Neural progenitor cell (in vitro differentiated cells): Measurements from ENCODE around the gene DHRS1. TPM values are rescaled to one million over a fixed set of nuclear protein-coding genes. Genes with fewer than 3 reads are reported as not detected.

Experiments used
- DNase-seq: peaks from one replicate; pipeline ENCODE4 v3.0.0-alpha.2; 2016; ENCODE audit warnings: low spot score
- H2AFZ ChIP-seq: fragments of 200-600 bp; sonication (generic); replicated peaks from 2 replicates; pipeline ENCODE4 v1.6.1; 2016; ENCODE audit warnings: antibody characterized with exemption
- H3F3A ChIP-seq: fragments of 200-600 bp; sonication (generic); 2 replicates; pipeline ENCODE4 v1.6.1; 2016; ENCODE audit warnings: antibody characterized with exemption, low read depth
- H3K27ac ChIP-seq: fragments of 200-600 bp; sonication (generic); 2 replicates; pipeline ENCODE4 v1.5.1; 2016; ENCODE audit warnings: mild to moderate bottlenecking
- H3K27me3 ChIP-seq: fragments of 200-600 bp; sonication (generic); 2 replicates; pipeline ENCODE4 v1.6.1; 2016; ENCODE audit warnings: mild to moderate bottlenecking, moderate library complexity
- H3K36me3 ChIP-seq: fragments of 200-600 bp; sonication (generic); 2 replicates; pipeline ENCODE4 v1.5.1; 2016
- H3K4me1 ChIP-seq: fragments of 200-600 bp; sonication (generic); 2 replicates; pipeline ENCODE4 v1.6.1; 2016; ENCODE audit warnings: mixed run types
- H3K4me2 ChIP-seq: fragments of 200-600 bp; sonication (generic); 2 replicates; pipeline ENCODE4 v1.6.1; 2016
- H3K4me3 ChIP-seq: fragments of 200-600 bp; sonication (generic); 2 replicates; pipeline ENCODE4 v1.5.1; 2016
- H3K79me2 ChIP-seq: fragments of 200-600 bp; sonication (generic); 2 replicates; pipeline ENCODE4 v1.6.1; 2016; ENCODE audit warnings: low read depth
- H3K9ac ChIP-seq: fragments of 200-600 bp; sonication (generic); 2 replicates; pipeline ENCODE4 v1.6.1; 2016
- H3K9me3 ChIP-seq: fragments of 200-600 bp; sonication (generic); 2 replicates; pipeline ENCODE4 v1.5.1; 2016; ENCODE audit warnings: low read depth
- H4K20me1 ChIP-seq: fragments of 200-600 bp; sonication (generic); 2 replicates; pipeline ENCODE4 v1.6.1; 2016; ENCODE audit warnings: low read depth
- H3K27ac Mint-ChIP-seq: 3 replicates; pipeline ENCODE4 v1.8.0; 2021; ENCODE audit warnings: mixed read lengths
- H3K27me3 Mint-ChIP-seq: 2 replicates; pipeline ENCODE4 v1.8.0; 2022; ENCODE audit warnings: low read depth, mild to moderate bottlenecking, inconsistent platforms, moderate library complexity, mixed read lengths; ENCODE audit not compliant: insufficient read depth
- H3K36me3 Mint-ChIP-seq: 3 replicates; pipeline ENCODE4 v1.8.0; 2021; ENCODE audit warnings: mixed read lengths
- H3K4me1 Mint-ChIP-seq: 3 replicates; pipeline ENCODE4 v1.8.0; 2021; ENCODE audit warnings: mixed read lengths
- H3K4me3 Mint-ChIP-seq: 3 replicates; pipeline ENCODE4 v1.8.0; 2021; ENCODE audit warnings: mild to moderate bottlenecking, moderate library complexity, mixed read lengths
- H3K9me3 Mint-ChIP-seq: 3 replicates; pipeline ENCODE4 v1.8.0; 2020; ENCODE audit warnings: mixed read lengths
- EZH2 ChIP-seq: fragments of 200-600 bp; sonication (generic); IDR thresholded peaks from 2 replicates; pipeline ENCODE4 v1.6.1; 2017; ENCODE audit warnings: antibody characterized with exemption, mild to moderate bottlenecking, moderate library complexity
- EZH2phosphoT487 ChIP-seq: fragments of 200-600 bp; sonication (generic); IDR thresholded peaks from 2 replicates; pipeline ENCODE4 v1.6.1; 2017; ENCODE audit warnings: antibody characterized with exemption
- total RNA-seq: library from RNA; depleted of rRNA; stranded (reverse); fragments of >200 nt; gene quantifications from 2 replicates; pipeline ENCODE4 v1.2.3, GENCODE V29; 2015; ENCODE audit warnings: low replicate concordance
- TF ChIP-seq, protein P1 (sequence below): fragments of 200-600 bp; sonication (generic); IDR thresholded peaks from 2 replicates; pipeline ENCODE4 v1.5.1; 2017; ENCODE audit warnings: antibody characterized with exemption, mild to moderate bottlenecking

DHRS1 gene
- total RNA-seq, 1 donor from 2014 or later: 19.7 TPM

DNA sequence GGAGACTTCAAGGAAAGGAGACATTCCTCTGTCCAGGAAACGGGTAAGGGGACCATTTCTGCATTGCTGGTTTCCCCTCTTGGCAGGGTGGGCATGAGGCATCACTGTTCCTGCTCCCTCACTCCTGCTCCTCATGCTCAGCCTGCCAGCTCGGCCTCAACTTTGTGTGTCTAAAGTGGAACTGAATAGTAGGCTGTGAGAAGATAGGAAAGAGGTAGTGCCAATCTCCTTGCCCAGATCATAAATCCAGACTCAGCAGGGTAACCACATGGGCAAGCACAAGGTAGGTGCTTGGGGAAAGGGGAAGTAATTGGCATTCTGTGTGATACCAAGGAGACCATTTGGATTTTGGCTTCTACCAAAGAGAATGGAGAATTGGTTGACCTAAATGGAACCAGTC, 14.3 kb upstream of the DHRS1 start:
- Mint-ChIP-seq H3K27me3 (peaks cover 7% of the 10 kb centered on the region), H3K27ac (peak overlapping the region; percentile 13), H3K9me3 (no peaks in the 10 kb centered on the region), H3K4me1 (no peaks in the 10 kb centered on the region), H3K4me3 (no peak overlapping the region), H3K36me3 (peaks cover 2% of the 10 kb centered on the region)
- H3K4me3 ChIP-seq: no peak overlapping the region
- no peak for DNase-seq
- H3F3A ChIP-seq: no peaks in the 10 kb centered on the region
- H3K4me1 ChIP-seq: no peaks in the 10 kb centered on the region
- no peaks in the 10 kb centered on the region for H3K36me3 ChIP-seq
- no peak overlapping the region for H3K9ac ChIP-seq
- no peaks in the 10 kb centered on the region for H4K20me1 ChIP-seq
- peaks cover 21% of the 10 kb centered on the region for H3K27me3 ChIP-seq
- H2AFZ ChIP-seq: no peak overlapping the region
- H3K79me2 ChIP-seq: no peaks in the 10 kb centered on the region
- no peak overlapping the region for H3K4me2 ChIP-seq
- no peak for TF ChIP-seq EZH2phosphoT487
- TF ChIP-seq, protein P1, sequence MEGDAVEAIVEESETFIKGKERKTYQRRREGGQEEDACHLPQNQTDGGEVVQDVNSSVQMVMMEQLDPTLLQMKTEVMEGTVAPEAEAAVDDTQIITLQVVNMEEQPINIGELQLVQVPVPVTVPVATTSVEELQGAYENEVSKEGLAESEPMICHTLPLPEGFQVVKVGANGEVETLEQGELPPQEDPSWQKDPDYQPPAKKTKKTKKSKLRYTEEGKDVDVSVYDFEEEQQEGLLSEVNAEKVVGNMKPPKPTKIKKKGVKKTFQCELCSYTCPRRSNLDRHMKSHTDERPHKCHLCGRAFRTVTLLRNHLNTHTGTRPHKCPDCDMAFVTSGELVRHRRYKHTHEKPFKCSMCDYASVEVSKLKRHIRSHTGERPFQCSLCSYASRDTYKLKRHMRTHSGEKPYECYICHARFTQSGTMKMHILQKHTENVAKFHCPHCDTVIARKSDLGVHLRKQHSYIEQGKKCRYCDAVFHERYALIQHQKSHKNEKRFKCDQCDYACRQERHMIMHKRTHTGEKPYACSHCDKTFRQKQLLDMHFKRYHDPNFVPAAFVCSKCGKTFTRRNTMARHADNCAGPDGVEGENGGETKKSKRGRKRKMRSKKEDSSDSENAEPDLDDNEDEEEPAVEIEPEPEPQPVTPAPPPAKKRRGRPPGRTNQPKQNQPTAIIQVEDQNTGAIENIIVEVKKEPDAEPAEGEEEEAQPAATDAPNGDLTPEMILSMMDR: no peak
- no peak for TF ChIP-seq EZH2
- no peaks in the 10 kb centered on the region for H3K9me3 ChIP-seq
- no peak overlapping the region for H3K27ac ChIP-seq

DNA sequence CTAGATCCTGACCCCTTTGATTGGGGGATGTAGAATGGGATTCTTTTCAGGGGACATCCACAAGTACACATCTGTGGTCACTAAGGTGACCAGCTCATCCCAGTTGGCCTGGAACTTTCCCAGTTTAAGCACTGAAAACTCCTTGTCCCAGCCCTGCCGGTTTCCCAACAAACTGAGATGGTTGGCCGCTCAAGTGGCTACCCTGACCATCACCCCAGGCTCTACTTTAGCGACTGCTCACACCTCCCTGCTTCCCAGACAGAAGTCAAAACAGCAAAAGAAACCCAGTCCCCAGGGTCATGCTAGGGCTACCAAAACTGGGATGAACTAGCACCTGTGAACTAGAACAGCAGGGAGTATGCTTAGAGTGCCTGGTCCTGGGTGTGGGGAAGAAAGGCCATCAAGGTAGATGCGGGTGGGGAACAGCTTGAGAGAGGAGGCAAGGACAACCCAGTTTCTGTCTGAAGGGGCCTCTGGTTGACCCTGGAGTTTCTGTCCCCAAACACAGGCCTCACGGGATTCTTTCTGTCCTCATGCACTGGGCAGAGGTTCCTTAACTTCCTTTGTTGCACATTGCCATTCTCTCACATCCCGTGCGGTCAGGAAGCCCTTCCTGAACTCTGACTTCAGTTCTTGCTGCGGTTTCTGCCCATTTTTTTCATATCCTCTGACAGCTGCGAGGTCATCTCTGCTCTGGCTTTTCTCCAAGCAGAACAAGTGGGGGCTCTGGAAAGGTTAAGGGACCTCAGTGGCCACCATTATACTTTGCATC, 13.3 kb upstream of the DHRS1 start:
- no peak for DNase-seq
- Mint-ChIP-seq H3K4me3 (no peak overlapping the region), H3K27ac (no peak overlapping the region), H3K4me1 (peaks cover 2% of the 10 kb centered on the region), H3K36me3 (peaks cover 2% of the 10 kb centered on the region), H3K27me3 (peaks cover 12% of the 10 kb centered on the region), H3K9me3 (no peaks in the 10 kb centered on the region)
- no peak overlapping the region for H2AFZ ChIP-seq
- H3K79me2 ChIP-seq: no peaks in the 10 kb centered on the region
- H3K36me3 ChIP-seq: no peaks in the 10 kb centered on the region
- H4K20me1 ChIP-seq: no peaks in the 10 kb centered on the region
- H3K9me3 ChIP-seq: no peaks in the 10 kb centered on the region
- H3K4me3 ChIP-seq: no peak overlapping the region
- H3K4me2 ChIP-seq: no peak overlapping the region
- H3K27me3 ChIP-seq: peaks cover 12% of the 10 kb centered on the region
- TF ChIP-seq EZH2phosphoT487: no peak
- TF ChIP-seq, protein P1: no peak
- TF ChIP-seq EZH2: no peak
- H3F3A ChIP-seq: no peaks in the 10 kb centered on the region
- no peaks in the 10 kb centered on the region for H3K4me1 ChIP-seq
- no peak overlapping the region for H3K27ac ChIP-seq
- H3K9ac ChIP-seq: no peak overlapping the region

DNA sequence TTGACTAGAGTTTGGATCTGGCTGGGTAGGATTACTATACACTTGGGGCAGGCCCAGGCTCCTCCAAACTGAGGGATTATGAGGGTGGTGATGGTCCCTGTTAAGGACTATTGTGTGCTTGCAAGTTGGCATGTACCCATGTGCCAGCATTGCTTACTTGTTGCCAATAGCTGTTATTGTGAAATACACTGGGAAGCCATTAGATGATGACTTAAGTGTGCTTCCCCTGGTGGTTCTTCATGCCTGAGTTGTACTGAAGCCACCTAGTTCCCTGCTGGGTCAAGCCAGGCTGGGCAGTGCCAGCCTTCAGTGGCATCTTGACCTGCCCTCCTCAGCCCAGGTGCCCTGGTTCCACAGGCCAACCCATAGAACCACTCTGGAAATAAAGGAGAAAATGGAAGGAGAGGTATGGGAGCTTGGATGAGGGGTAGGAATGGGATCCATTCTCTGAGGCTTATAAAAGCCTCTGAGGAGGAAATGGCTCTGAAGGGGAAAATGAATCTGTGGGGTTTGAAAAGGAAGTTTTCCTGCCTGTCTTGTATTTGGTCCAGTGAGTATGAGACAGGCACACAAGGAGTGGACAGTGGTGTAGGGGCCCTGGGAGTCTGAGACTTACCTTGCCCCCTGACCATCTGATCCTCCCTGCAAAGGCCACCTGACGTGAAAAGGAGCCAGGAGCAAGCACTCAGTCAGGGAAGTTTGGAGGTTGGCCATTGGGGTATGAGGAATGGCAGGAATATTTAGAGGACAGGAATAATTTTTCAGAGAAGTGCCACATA, 12.4 kb upstream of the DHRS1 start:
- H3F3A ChIP-seq: no peaks in the 10 kb centered on the region
- Mint-ChIP-seq H3K9me3 (no peaks in the 10 kb centered on the region), H3K27ac (no peak overlapping the region), H3K36me3 (peaks cover 2% of the 10 kb centered on the region), H3K4me3 (peak overlapping the region; percentile 41), H3K4me1 (peaks cover 5% of the 10 kb centered on the region), H3K27me3 (peaks cover 12% of the 10 kb centered on the region)
- no peak for DNase-seq
- no peaks in the 10 kb centered on the region for H4K20me1 ChIP-seq
- no peaks in the 10 kb centered on the region for H3K9me3 ChIP-seq
- H3K27ac ChIP-seq: no peak overlapping the region
- no peak overlapping the region for H3K9ac ChIP-seq
- H3K4me1 ChIP-seq: no peaks in the 10 kb centered on the region
- TF ChIP-seq, protein P1: no peak
- TF ChIP-seq EZH2 (no peak), EZH2phosphoT487 (no peak)
- H3K36me3 ChIP-seq: no peaks in the 10 kb centered on the region
- H3K27me3 ChIP-seq: peaks cover 3% of the 10 kb centered on the region
- H3K4me3 ChIP-seq: no peak overlapping the region
- H3K4me2 ChIP-seq: no peak overlapping the region
- H2AFZ ChIP-seq: no peak overlapping the region
- H3K79me2 ChIP-seq: no peaks in the 10 kb centered on the region
